Activated T-cell treated with anti-CD3 and anti-CD28 coated beads for 24 hours (primary cell): ENCODE measurements around the gene KCNK16.

ENCODE experiments used
- DNase-seq: peaks from one replicate; pipeline ENCODE4 v3.0.0-alpha.2; 2020; ENCODE audit warnings: low read depth

The KCNK16 gene

GRCh38 chr6:39341937-39342336, 19.4 kb upstream of the KCNK16 start:
- DNase-seq = no peak

GRCh38 chr6:39341352-39341751, 18.9 kb upstream of the KCNK16 start:
- DNase-seq = no peak

GRCh38 chr6:39339868-39340550, 17.5 kb upstream of the KCNK16 start:
- no peak for DNase-seq

- no peak for DNase-seq
Measured at GRCh38 chr6:39339096-39339867, 16.8 kb upstream of the KCNK16 start.

GRCh38 chr6:39338397-39338796, 15.9 kb upstream of the KCNK16 start:
- no peak for DNase-seq

GRCh38 chr6:39335780-39336545, 13.5 kb upstream of the KCNK16 start:
- no peak for DNase-seq

GRCh38 chr6:39333644-39334438, 11.3 kb upstream of the KCNK16 start:
- DNase-seq = no peak

GRCh38 chr6:39330476-39330875, 8.0 kb upstream of the KCNK16 start:
- DNase-seq = no peak

- no peak for DNase-seq
Measured at GRCh38 chr6:39330057-39330456, 7.6 kb upstream of the KCNK16 start.

- no peak for DNase-seq
Measured at GRCh38 chr6:39328066-39328465, 5.6 kb upstream of the KCNK16 start.

GRCh38 chr6:39327507-39327906, 5.0 kb upstream of the KCNK16 start:
- DNase-seq = no peak

- no peak for DNase-seq
Measured at GRCh38 chr6:39321761-39322160, 741 bp downstream of the KCNK16 start.

- DNase-seq = no peak
Measured at GRCh38 chr6:39320363-39320984, 2.0 kb downstream of the KCNK16 start.

- DNase-seq = no peak
Measured at GRCh38 chr6:39319621-39320362, 2.7 kb downstream of the KCNK16 start.

- DNase-seq = no peak
Measured at GRCh38 chr6:39317256-39317655, 5.2 kb downstream of the KCNK16 start.

GRCh38 chr6:39314273-39314795, 8.2 kb downstream of the KCNK16 start, which contains the start of gene KCNK17:
TSS of gene KCNK17 (minus strand) at chr6:39314419. CDS start at chr6:39314320, 99 bp downstream.
- no peak for DNase-seq

GRCh38 chr6:39313526-39314272, 8.8 kb downstream of the KCNK16 start:
- DNase-seq = no peak

GRCh38 chr6:39312912-39313525, 9.5 kb downstream of the KCNK16 start:
- DNase-seq = no peak

GRCh38 chr6:39310542-39310941, 12.0 kb downstream of the KCNK16 start:
- no peak for DNase-seq
